ENCODE measurements around the gene ZMAT5. TPM values are rescaled to one million over a fixed set of nuclear protein-coding genes. Genes with fewer than 3 reads are reported as not detected.
A peak's percentile ranks its signal among the peaks of the same experiment; 100 is the strongest.

The ZMAT5 gene
- total RNA-seq, 1 experiment from 2014 or later = 13.4 TPM

- Mint-ChIP-seq H3K36me3 (peaks cover 5% of the 10 kb centered on the region), H3K9me3 (no peaks in the 10 kb centered on the region), H3K4me1 (peaks cover 9% of the 10 kb centered on the region), H3K27ac (0 out of 2 replicates have a peak overlapping the region, but pooled peaks have one; percentile 43), H3K27me3 (ENCODE audit: low read depth) (no peaks in the 10 kb centered on the region), H3K4me3 (no peak overlapping the region)
- no peak for DNase-seq (ENCODE audit: low spot score)
- TF ChIP-seq SMAD3 (CRISPR knock-in tag; IDR thresholded peaks at IDR 0.05; ENCODE audit: borderline replicate concordance) (no peak), ZNF671 (CRISPR knock-in tag; IDR thresholded peaks at IDR 0.05) (no peak), ZNF396 (CRISPR knock-in tag; IDR thresholded peaks at IDR 0.05; ENCODE audit: borderline replicate concordance) (no peak), ZNF138 (CRISPR knock-in tag; conservative IDR thresholded peaks at IDR 0.05) (no peak)
- ATAC-seq = no peak
- ChIA-PET CTCF (interaction anchor here (0.6 to 0.9 kb wide), 2 partner anchors 11 to 95 kb away, joined by 3 read pairs; no protein-coding TSS in a partner anchor), POLR2A (interaction anchor here (0.5 to 0.6 kb wide), 2 partner anchors 12 to 948 kb away, joined by 3 to 4 read pairs; no protein-coding TSS in a partner anchor)
These were observed 17.9 kb upstream of the ZMAT5 start for GRCh38 chr22:29784451-29785361.

GRCh38 chr22:29782061-29782845, 15.4 kb upstream of the ZMAT5 start:
- DNase-seq (ENCODE audit: low spot score) (no peak), ATAC-seq (no peak)
- no peaks in the 10 kb centered on the region for H3K9me3 Mint-ChIP-seq
- H3K36me3 Mint-ChIP-seq = no peaks in the 10 kb centered on the region
- POLR2A ChIA-PET = interaction anchor here (1.0 kb wide), 1 partner anchor 16 kb away, joined by 3 read pairs; no protein-coding TSS in a partner anchor
- no peak overlapping the region for H3K27ac Mint-ChIP-seq
- no peaks in the 10 kb centered on the region for H3K27me3 Mint-ChIP-seq (ENCODE audit: low read depth)
- CTCF ChIA-PET = interaction anchor here (1.5 to 1.6 kb wide), 2 partner anchors 10 to 93 kb away, joined by 6 to 10 read pairs; no protein-coding TSS in a partner anchor
- no peak overlapping the region for H3K4me3 Mint-ChIP-seq
- H3K4me1 Mint-ChIP-seq = peaks cover 9% of the 10 kb centered on the region
- TF ChIP-seq FOXP1 (CRISPR knock-in tag; IDR thresholded peaks at IDR 0.05; ENCODE audit: borderline replicate concordance) (no peak), ZBTB21 (CRISPR knock-in tag; IDR thresholded peaks at IDR 0.05; ENCODE audit: borderline replicate concordance) (no peak), TEAD1 (CRISPR knock-in tag; IDR thresholded peaks at IDR 0.05) (no peak), STAT6 (CRISPR knock-in tag; conservative IDR thresholded peaks at IDR 0.05; ENCODE audit: low read depth) (no peak), AR (CRISPR knock-in tag; IDR thresholded peaks at IDR 0.05) (no peak), MLX (CRISPR knock-in tag; IDR thresholded peaks at IDR 0.05) (no peak), IRF2 (CRISPR knock-in tag; IDR thresholded peaks at IDR 0.05; ENCODE audit: borderline replicate concordance, low read depth) (no peak), NR2C2 (CRISPR knock-in tag; IDR thresholded peaks at IDR 0.05) (no peak), FOXP4 (CRISPR knock-in tag; IDR thresholded peaks at IDR 0.05) (no peak), OVOL2 (CRISPR knock-in tag; IDR thresholded peaks at IDR 0.05; ENCODE audit: borderline replicate concordance) (no peak), ATF2 (CRISPR knock-in tag; IDR thresholded peaks at IDR 0.05; ENCODE audit: borderline replicate concordance, low read depth) (no peak), NR3C1 (CRISPR knock-in tag; conservative IDR thresholded peaks at IDR 0.05; ENCODE audit: low read depth) (no peak), RORB (CRISPR knock-in tag; IDR thresholded peaks at IDR 0.05) (no peak)

Data from WTC11 (cell line).